Muscle of leg (tissue), 11 donors: ENCODE data around the gene CUX1. TPM values are rescaled to one million over a fixed set of nuclear protein-coding genes. Genes with fewer than 3 reads are reported as not detected.

Experiments
- DNase-seq: peaks from one replicate; pipeline ENCODE4 v3.0.0; 2013
- H3K27ac ChIP-seq: one replicate; pipeline ENCODE4 v1.5.1; 2013; ENCODE audit warnings: mild to moderate bottlenecking, low read length, control low read depth
- H3K27me3 ChIP-seq: one replicate; pipeline ENCODE4 v1.6.1; 2013; ENCODE audit warnings: low read length; ENCODE audit not compliant: control insufficient read depth, insufficient read depth
- H3K36me3 ChIP-seq: one replicate; pipeline ENCODE4 v1.6.1; 2013; ENCODE audit warnings: low read length; ENCODE audit not compliant: control insufficient read depth, insufficient read depth
- H3K4me1 ChIP-seq: one replicate; pipeline ENCODE4 v1.6.1; 2013; ENCODE audit warnings: low read length; ENCODE audit not compliant: control insufficient read depth, insufficient read depth
- H3K4me3 ChIP-seq: one replicate; pipeline ENCODE4 v1.5.1; 2013; ENCODE audit warnings: low read length, control low read depth
- H3K9me3 ChIP-seq: replicated peaks from 2 replicates; pipeline ENCODE4 v1.6.1; 2013; ENCODE audit warnings: low read depth, low read length; ENCODE audit not compliant: control insufficient read depth
- WGBS: methylation state at CpG from one replicate; pipeline ENCODE4 v1.1.5; 2013; ENCODE audit warnings: missing lambda C conversion rate; ENCODE audit not compliant: insufficient coverage; 5-methylcytosine and 5-hydroxymethylcytosine counted together
- polyA plus RNA-seq, 8 donors: library from polyadenylated mRNA; unstranded; fragments of 120-200 nt; gene quantifications; one replicate each; pipeline versions ENCODE4 v1.2.1 to v1.2.3, GENCODE V29; 2013; ENCODE audit warnings: inconsistent platforms in 1 of 8, low replicate concordance in 1 of 8; ENCODE audit not compliant: insufficient read length in 8 of 8, insufficient read depth in 1 of 8
- total RNA-seq: library from RNA; stranded (reverse); fragments of 120-200 nt; gene quantifications from one replicate; pipeline ENCODE4 v1.2.4, GENCODE V29; 2013

CUX1 gene
- total and polyA plus RNA-seq, 9 donors = 29.4 to 46.9 (median 40.8) TPM

DNA sequence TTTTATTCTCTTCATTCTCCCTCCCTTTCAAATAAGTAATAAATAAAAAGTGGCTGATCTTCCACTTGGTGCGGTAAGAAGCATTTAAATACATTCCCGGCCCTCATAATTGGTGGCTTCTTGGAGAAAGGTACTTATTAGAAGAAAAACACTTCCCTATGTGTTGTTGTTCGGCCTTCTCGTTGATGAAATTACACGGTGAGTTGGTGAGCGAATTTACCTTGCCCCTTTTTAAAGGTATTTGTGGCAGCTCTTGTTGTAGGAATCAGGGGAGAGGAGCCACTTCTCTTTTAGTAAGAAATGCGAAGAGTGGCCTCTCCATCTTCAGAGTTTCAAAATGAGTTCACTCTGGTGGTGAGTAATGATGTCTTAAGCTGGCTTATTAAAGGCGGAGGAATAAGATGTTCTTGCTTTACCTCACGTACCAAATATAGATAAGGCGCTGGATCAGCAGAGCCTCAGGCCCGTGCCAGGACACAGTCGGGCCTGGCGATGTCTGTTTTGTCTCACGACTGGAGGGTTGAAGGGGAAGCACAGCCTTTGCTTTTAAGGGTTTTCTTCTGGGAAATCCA lies 135.9 kb downstream of the CUX1 start:
- no peaks in the 10 kb centered on the region for H3K9me3 ChIP-seq
- peak overlapping the region; percentile 51 for H3K27ac ChIP-seq
- peaks cover 19% of the 10 kb centered on the region for H3K4me1 ChIP-seq
- DNase-seq = peak; percentile 45
- WGBS = 96% methylated on average over 7 of the region's 14 CpGs
- H3K4me3 ChIP-seq = no peak overlapping the region
- H3K36me3 ChIP-seq = peaks cover 3% of the 10 kb centered on the region
- no peaks in the 10 kb centered on the region for H3K27me3 ChIP-seq

DNA sequence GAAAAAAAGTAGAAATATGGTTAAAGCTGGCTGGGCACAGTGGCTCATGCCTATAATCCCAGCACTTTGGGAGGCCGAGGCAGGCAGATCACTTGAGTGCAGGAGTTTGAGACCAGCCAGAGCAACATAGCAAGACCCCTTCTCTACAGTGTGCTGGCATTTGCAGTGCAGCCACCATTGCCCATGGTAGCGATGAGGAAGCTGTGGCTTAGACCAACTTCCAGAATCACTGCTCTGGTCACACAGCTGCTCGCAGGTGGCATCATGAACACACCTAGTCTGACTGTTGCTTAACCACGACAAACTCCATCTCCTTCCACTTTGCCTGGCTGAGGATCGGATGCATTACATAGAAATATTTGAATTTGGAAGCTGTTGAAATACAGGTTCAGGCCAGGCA lies 137.1 kb downstream of the CUX1 start:
- peaks cover 17% of the 10 kb centered on the region for H3K4me1 ChIP-seq
- 98% methylated on average over 3 of the region's 5 CpGs for WGBS
- H3K9me3 ChIP-seq = no peaks in the 10 kb centered on the region
- no peak overlapping the region for H3K4me3 ChIP-seq
- no peak overlapping the region for H3K27ac ChIP-seq
- DNase-seq = no peak
- H3K36me3 ChIP-seq = peaks cover 3% of the 10 kb centered on the region
- no peaks in the 10 kb centered on the region for H3K27me3 ChIP-seq

DNA sequence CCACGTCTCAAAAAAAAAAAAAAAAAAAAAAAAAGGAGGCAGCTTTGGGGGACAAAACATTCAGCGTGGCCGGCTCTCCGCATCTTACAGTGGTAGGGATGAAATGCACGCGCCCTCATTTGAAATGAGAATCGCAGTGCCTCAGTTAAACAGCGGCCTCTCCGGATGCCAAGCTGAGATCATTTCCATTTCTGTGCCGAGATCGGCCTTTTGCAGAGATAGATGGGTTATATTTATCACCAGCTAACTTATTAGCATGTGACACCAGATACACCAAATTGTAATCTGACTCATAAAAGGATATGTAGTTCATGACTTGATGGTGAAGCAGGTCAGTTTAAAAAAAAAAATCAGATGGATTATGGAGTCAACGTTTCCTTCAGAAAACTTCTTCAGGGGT lies 138.7 kb downstream of the CUX1 start:
- H3K4me1 ChIP-seq = peaks cover 17% of the 10 kb centered on the region
- H3K27ac ChIP-seq = no peak overlapping the region
- no peaks in the 10 kb centered on the region for H3K27me3 ChIP-seq
- no peak overlapping the region for H3K4me3 ChIP-seq
- peaks cover 3% of the 10 kb centered on the region for H3K36me3 ChIP-seq
- DNase-seq = peak; percentile 54
- 33% methylated on average over 1 of the region's 12 CpGs for WGBS
- H3K9me3 ChIP-seq = no peaks in the 10 kb centered on the region

- DNase-seq = peak; percentile 72
- no peaks in the 10 kb centered on the region for H3K9me3 ChIP-seq
- H3K27ac ChIP-seq = peak overlapping the region; percentile 11
- H3K4me1 ChIP-seq = peaks cover 13% of the 10 kb centered on the region
- H3K36me3 ChIP-seq = no peaks in the 10 kb centered on the region
- H3K4me3 ChIP-seq = no peak overlapping the region
- H3K27me3 ChIP-seq = no peaks in the 10 kb centered on the region
- WGBS = 51% methylated on average over 3 of the region's 12 CpGs
These were observed 140.5 kb downstream of the CUX1 start for GRCh38 chr7:101957744-101958525.

DNA sequence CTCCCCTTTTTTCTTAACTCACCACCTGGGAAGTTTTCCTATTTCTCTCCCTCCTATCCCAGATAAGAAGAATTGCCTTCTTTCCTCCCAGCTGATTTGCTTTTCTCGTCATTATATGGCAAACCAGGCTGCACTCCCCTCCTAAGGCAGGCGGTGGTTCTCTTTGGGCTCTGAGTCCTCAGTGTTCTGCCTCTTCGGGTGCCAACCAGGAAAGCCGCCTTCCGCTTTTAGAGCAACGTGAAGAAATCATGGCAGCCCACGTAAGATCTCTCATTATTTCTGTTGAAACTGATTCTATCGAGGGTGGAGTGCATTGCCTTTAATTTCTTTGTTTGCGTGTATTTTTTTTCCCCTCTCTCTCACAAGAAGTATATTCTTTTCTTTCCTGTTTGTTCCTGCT lies 141.9 kb downstream of the CUX1 start:
- WGBS = 93% methylated on average over 2 of the region's 9 CpGs
- Histone ChIP-seq H3K36me3 (no peaks in the 10 kb centered on the region), H3K27ac (no peak overlapping the region), H3K9me3 (no peaks in the 10 kb centered on the region), H3K4me3 (no peak overlapping the region), H3K27me3 (no peaks in the 10 kb centered on the region), H3K4me1 (peaks cover 13% of the 10 kb centered on the region)
- no peak for DNase-seq

GRCh38 chr7:101959829-101960228 lies 142.4 kb downstream of the CUX1 start:
- Histone ChIP-seq H3K4me1 (peaks cover 13% of the 10 kb centered on the region), H3K36me3 (no peaks in the 10 kb centered on the region), H3K27ac (no peak overlapping the region), H3K27me3 (no peaks in the 10 kb centered on the region), H3K9me3 (no peaks in the 10 kb centered on the region), H3K4me3 (no peak overlapping the region)
- DNase-seq = no peak
- WGBS = 95% methylated on average over 15 of the region's 17 CpGs

DNA sequence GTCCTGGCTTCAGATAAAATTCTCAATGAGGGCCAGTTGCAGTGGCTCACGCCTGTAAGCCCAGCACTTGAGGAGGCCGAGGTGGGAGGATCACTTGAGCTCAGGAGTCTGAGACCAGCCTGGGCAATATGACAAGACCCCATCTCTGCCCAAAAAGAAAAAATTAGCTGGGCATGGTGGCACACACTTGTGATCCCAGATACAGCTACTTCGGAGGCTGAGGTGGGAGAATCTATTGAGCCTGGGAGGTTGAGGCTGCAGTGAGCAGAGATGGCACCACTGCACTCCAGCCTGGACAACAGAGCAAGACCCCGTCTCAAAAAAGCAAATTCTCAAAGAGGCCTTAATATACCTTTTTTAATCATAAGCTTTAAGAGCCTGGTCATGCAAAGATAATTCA lies 142.9 kb downstream of the CUX1 start:
- Histone ChIP-seq H3K27me3 (no peaks in the 10 kb centered on the region), H3K27ac (no peak overlapping the region), H3K36me3 (no peaks in the 10 kb centered on the region), H3K4me3 (no peak overlapping the region), H3K4me1 (peaks cover 9% of the 10 kb centered on the region), H3K9me3 (no peaks in the 10 kb centered on the region)
- 92% methylated on average over 3 of the region's 4 CpGs for WGBS
- no peak for DNase-seq

GRCh38 chr7:101960985-101961708 lies 143.7 kb downstream of the CUX1 start:
- peaks cover 5% of the 10 kb centered on the region for H3K4me1 ChIP-seq
- H3K36me3 ChIP-seq = no peaks in the 10 kb centered on the region
- H3K9me3 ChIP-seq = no peaks in the 10 kb centered on the region
- H3K27ac ChIP-seq = no peak overlapping the region
- WGBS = 51% methylated on average over 3 of the region's 9 CpGs
- no peaks in the 10 kb centered on the region for H3K27me3 ChIP-seq
- DNase-seq = no peak
- H3K4me3 ChIP-seq = no peak overlapping the region

DNA sequence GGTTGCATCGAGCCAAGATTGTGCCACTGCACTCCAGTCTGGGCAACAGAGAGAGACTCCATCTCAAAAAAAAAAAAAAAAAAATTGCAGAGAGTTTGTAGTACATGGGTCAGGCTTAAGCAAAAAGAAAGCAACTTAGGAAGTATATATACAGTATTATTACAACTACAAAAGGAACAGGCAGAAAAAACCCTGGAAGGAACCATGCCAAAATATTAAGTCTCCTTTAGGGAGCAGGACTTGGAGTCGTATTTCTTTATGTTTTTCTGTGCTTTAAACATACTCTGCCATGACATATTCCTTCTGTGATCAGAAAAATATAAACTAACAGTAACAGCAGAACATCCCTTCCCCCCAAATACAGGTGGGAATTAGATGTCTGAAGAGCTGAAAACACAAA lies 144.4 kb downstream of the CUX1 start:
- H3K9me3 ChIP-seq = no peaks in the 10 kb centered on the region
- H3K4me3 ChIP-seq = no peak overlapping the region
- no peak overlapping the region for H3K27ac ChIP-seq
- no peaks in the 10 kb centered on the region for H3K36me3 ChIP-seq
- H3K4me1 ChIP-seq = peaks cover 5% of the 10 kb centered on the region
- DNase-seq = peak; percentile 62
- H3K27me3 ChIP-seq = no peaks in the 10 kb centered on the region
- WGBS = no CpG with 5 or more reads among the region's 2 CpGs

GRCh38 chr7:101963693-101964092 lies 146.3 kb downstream of the CUX1 start:
- no peaks in the 10 kb centered on the region for H3K4me1 ChIP-seq
- 100% methylated on average over 5 of the region's 9 CpGs for WGBS
- H3K4me3 ChIP-seq = no peak overlapping the region
- no peak overlapping the region for H3K27ac ChIP-seq
- no peaks in the 10 kb centered on the region for H3K36me3 ChIP-seq
- no peaks in the 10 kb centered on the region for H3K9me3 ChIP-seq
- H3K27me3 ChIP-seq = no peaks in the 10 kb centered on the region
- DNase-seq = no peak
